Choroid plexus epithelial cell (primary cell): Measurements from ENCODE around the gene PZP.

ENCODE experiments used
- DNase-seq: peaks from one replicate; pipeline ENCODE4 v3.0.0-alpha.2; 2010; ENCODE audit warnings: low read depth
- H3K4me3 ChIP-seq: 2 replicates; pipeline ENCODE4 v1.5.1; 2011; ENCODE audit warnings: low read depth, mild to moderate bottlenecking, control low read depth, low read length, moderate library complexity
- CTCF ChIP-seq: conservative IDR thresholded peaks from 2 replicates; pipeline ENCODE4 v1.5.1; 2011; ENCODE audit warnings: low read depth, mild to moderate bottlenecking, control low read depth, inconsistent platforms, low read length, moderate library complexity

PZP gene

GRCh38 chr12:9109213-9109522 is 99.0 kb downstream of the PZP start:
- no peak for TF ChIP-seq CTCF
- DNase-seq: no peak
- H3K4me3 ChIP-seq: no peak overlapping the region

GRCh38 chr12:9108504-9109212 is 99.5 kb downstream of the PZP start:
- no peak for TF ChIP-seq CTCF
- no peak for DNase-seq
- no peak overlapping the region for H3K4me3 ChIP-seq

- no peak overlapping the region for H3K4me3 ChIP-seq
- DNase-seq: no peak
- no peak for TF ChIP-seq CTCF
These were observed 100.7 kb downstream of the PZP start for GRCh38 chr12:9107542-9107873.

- DNase-seq: no peak
- TF ChIP-seq CTCF: no peak
- no peak overlapping the region for H3K4me3 ChIP-seq
These were observed 101.3 kb downstream of the PZP start for GRCh38 chr12:9106610-9107541.

- H3K4me3 ChIP-seq: no peak overlapping the region
- TF ChIP-seq CTCF: no peak
- no peak for DNase-seq
These were observed 102.1 kb downstream of the PZP start for GRCh38 chr12:9106067-9106466.

- no peak for TF ChIP-seq CTCF
- DNase-seq: no peak
These were observed 103.3 kb downstream of the PZP start for GRCh38 chr12:9104767-9105423.

More at GRCh38 chr12:9104767-9105423, 103.3 kb downstream of the PZP start:
- H3K4me3 ChIP-seq: no peak overlapping the region
